Upper lobe of left lung (tissue), 4 donors: ENCODE measurements around the gene ZNF750.

Experiments used
- EP300 ChIP-seq, 4 donors: sonication (generic); formaldehyde crosslinking; IDR thresholded peaks; one replicate each; pipeline ENCODE4 v1.5.1; 2017; ENCODE audit warnings: antibody characterized with exemption in 4 of 4, control low read depth in 2 of 4
- POLR2A ChIP-seq, 4 donors: fragments of 450-650 bp; IDR thresholded peaks; one replicate each; pipeline ENCODE4 v1.5.1; 2016 to 2017; ENCODE audit warnings: antibody characterized with exemption in 4 of 4, mild to moderate bottlenecking in 2 of 4
- POLR2AphosphoS5 ChIP-seq, 2 donors: sonication (generic); formaldehyde crosslinking; IDR thresholded peaks; one replicate each; pipeline ENCODE4 v1.5.1; 2017; ENCODE audit warnings: antibody characterized with exemption in 2 of 2
- TF ChIP-seq, protein P1 (sequence below), 6 experiments: fragments of 450-650 bp in 4 of 6; fragments of 200-600 bp in 2 of 6; sonication (generic) in 2 of 6; IDR thresholded peaks; one replicate each; pipeline ENCODE4 v1.5.1; 2016 to 2019; ENCODE audit warnings: antibody characterized with exemption in 6 of 6

DNA sequence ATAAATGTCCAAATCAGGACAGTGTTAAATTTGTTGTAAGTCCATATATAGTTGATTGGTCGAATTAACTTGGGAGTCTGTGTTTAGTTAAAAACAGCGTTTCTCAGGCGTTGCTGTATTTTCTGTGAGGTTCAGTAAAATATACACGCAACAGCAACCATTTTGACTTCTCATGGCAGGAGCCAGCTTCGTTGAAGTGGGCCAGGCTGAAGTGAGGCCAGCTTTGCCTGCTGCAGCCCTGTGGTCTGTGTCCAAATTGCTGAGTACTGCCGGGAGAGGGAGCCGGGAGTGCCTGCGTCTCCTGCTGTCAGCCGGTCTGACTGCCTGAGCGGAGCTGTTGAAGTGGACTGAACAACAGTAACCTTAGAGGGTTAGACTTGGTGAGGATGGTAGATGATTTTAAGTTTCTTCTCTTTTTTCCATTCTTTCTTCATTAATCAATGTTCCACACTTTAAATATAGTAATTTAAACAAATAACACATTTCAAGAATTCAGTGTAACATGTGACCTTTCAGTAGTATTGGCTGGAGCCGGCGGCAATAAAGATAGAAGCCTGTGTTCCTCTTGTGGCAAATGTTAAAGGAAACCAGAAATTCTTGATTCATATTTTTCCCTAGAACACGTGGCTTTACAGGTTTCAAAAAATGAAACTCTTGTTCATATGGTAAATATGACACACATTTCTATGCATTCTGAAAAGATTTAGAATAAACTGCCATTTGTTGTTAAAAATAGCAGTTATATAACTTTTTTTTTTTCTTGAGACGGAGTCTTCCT is 37.0 kb upstream of the ZNF750 start:
- TF ChIP-seq, protein P1, sequence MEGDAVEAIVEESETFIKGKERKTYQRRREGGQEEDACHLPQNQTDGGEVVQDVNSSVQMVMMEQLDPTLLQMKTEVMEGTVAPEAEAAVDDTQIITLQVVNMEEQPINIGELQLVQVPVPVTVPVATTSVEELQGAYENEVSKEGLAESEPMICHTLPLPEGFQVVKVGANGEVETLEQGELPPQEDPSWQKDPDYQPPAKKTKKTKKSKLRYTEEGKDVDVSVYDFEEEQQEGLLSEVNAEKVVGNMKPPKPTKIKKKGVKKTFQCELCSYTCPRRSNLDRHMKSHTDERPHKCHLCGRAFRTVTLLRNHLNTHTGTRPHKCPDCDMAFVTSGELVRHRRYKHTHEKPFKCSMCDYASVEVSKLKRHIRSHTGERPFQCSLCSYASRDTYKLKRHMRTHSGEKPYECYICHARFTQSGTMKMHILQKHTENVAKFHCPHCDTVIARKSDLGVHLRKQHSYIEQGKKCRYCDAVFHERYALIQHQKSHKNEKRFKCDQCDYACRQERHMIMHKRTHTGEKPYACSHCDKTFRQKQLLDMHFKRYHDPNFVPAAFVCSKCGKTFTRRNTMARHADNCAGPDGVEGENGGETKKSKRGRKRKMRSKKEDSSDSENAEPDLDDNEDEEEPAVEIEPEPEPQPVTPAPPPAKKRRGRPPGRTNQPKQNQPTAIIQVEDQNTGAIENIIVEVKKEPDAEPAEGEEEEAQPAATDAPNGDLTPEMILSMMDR (IDR thresholded peaks at IDR 0.05) = peak in 4 of 6 experiments; percentile 25 to 73 (median 49)
- TF ChIP-seq POLR2AphosphoS5 (IDR thresholded peaks at IDR 0.05) = peak; percentile 32 to 64
- peak in 1 of 4 donors; percentile 57 for TF ChIP-seq POLR2A (IDR thresholded peaks at IDR 0.05)
- TF ChIP-seq EP300 (IDR thresholded peaks at IDR 0.05) = no peak
